Measurements from ENCODE around the gene MANSC4. TPM values are rescaled to one million over a fixed set of nuclear protein-coding genes. Genes with fewer than 3 reads are reported as not detected.
A peak's percentile ranks its signal among the peaks of the same experiment; 100 is the strongest.

Gene MANSC4
- total and polyA plus RNA-seq, 2 of the 13 experiments (the other 11 are each of a cell fraction or from before 2014, with no cell fraction given): not detected

DNA sequence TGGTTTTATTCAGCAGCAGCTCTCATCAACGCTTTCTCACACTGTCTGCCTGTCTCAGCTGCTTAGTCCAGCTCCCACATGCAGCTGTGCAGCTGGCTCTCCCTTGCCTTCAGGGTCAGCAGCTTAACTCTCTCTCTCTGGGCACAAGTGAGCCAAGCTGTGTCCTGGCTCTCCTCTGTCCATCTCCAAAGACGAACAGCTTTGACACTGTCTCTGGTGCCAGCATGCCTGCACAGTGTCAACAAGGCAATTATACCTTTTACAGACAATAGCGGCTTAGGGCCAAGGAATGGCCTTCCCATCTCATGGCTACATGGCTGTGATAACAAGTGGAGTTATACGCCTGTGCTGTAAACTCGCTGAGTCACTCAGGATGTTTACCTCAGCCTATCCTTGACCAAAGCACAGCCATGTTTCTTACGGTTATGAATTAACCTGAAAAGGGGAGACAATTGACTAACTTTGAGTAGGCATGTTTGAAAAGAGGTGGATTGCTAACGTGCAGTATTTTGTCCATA lies 38.4 kb upstream of the MANSC4 start:
- peak; percentile 80 for ATAC-seq
- 24% methylated on average over 7 of the region's 7 CpGs for WGBS (ENCODE audit: low lambda C conversion rate)
- H3K4me3 ChIP-seq (replicated peaks in 1 of 3; ENCODE audit: insufficient read depth in 1 of 3, low read depth in 2 of 3, low read length in 3 of 3): peak overlapping the region in 1 of 3 experiments; percentile 36; a peak in 2 of 6 replicates
- TF ChIP-seq, protein P1, sequence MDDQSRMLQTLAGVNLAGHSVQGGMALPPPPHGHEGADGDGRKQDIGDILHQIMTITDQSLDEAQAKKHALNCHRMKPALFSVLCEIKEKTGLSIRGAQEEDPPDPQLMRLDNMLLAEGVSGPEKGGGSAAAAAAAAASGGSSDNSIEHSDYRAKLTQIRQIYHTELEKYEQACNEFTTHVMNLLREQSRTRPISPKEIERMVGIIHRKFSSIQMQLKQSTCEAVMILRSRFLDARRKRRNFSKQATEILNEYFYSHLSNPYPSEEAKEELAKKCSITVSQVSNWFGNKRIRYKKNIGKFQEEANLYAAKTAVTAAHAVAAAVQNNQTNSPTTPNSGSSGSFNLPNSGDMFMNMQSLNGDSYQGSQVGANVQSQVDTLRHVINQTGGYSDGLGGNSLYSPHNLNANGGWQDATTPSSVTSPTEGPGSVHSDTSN (CRISPR knock-in tag; IDR thresholded peaks at IDR 0.05; ENCODE audit: borderline replicate concordance): no peak
- TF ChIP-seq, protein P2, sequence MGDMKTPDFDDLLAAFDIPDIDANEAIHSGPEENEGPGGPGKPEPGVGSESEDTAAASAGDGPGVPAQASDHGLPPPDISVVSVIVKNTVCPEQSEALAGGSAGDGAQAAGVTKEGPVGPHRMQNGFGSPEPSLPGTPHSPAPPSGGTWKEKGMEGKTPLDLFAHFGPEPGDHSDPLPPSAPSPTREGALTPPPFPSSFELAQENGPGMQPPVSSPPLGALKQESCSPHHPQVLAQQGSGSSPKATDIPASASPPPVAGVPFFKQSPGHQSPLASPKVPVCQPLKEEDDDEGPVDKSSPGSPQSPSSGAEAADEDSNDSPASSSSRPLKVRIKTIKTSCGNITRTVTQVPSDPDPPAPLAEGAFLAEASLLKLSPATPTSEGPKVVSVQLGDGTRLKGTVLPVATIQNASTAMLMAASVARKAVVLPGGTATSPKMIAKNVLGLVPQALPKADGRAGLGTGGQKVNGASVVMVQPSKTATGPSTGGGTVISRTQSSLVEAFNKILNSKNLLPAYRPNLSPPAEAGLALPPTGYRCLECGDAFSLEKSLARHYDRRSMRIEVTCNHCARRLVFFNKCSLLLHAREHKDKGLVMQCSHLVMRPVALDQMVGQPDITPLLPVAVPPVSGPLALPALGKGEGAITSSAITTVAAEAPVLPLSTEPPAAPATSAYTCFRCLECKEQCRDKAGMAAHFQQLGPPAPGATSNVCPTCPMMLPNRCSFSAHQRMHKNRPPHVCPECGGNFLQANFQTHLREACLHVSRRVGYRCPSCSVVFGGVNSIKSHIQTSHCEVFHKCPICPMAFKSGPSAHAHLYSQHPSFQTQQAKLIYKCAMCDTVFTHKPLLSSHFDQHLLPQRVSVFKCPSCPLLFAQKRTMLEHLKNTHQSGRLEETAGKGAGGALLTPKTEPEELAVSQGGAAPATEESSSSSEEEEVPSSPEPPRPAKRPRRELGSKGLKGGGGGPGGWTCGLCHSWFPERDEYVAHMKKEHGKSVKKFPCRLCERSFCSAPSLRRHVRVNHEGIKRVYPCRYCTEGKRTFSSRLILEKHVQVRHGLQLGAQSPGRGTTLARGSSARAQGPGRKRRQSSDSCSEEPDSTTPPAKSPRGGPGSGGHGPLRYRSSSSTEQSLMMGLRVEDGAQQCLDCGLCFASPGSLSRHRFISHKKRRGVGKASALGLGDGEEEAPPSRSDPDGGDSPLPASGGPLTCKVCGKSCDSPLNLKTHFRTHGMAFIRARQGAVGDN (CRISPR knock-in tag; IDR thresholded peaks at IDR 0.05): peak; percentile 66
- TF ChIP-seq DPF2 (CRISPR knock-in tag; IDR thresholded peaks at IDR 0.05; ENCODE audit: borderline replicate concordance, low read depth) (no peak), ZMYM3 (CRISPR knock-in tag; IDR thresholded peaks at IDR 0.05) (0 out of 2 replicates have a peak, but pooled peaks have one; percentile 19), ZNF616 (CRISPR knock-in tag; IDR thresholded peaks at IDR 0.05; ENCODE audit: low read depth) (no peak), SMAD3 (CRISPR knock-in tag; IDR thresholded peaks at IDR 0.05) (no peak), RORA (CRISPR knock-in tag; IDR thresholded peaks at IDR 0.05) (no peak), ZNF605 (CRISPR knock-in tag; IDR thresholded peaks at IDR 0.05) (0 out of 2 replicates have a peak, but pooled peaks have one; percentile 27), MEIS1 (CRISPR knock-in tag; IDR thresholded peaks at IDR 0.05; ENCODE audit: borderline replicate concordance) (peak; percentile 28; the same call in 1 of the 2 replicates), EP300 (IDR thresholded peaks at IDR 0.05; ENCODE audit: low read depth in 2 of 2, low read length in 2 of 2) (peak in 1 of 2 experiments; percentile 18; a peak in 1 of 4 replicates), EP300 (CRISPR knock-in tag; IDR thresholded peaks at IDR 0.05; ENCODE audit: borderline replicate concordance) (no peak), ZNF468 (CRISPR knock-in tag; IDR thresholded peaks at IDR 0.05) (no peak), GATAD2A (CRISPR knock-in tag; IDR thresholded peaks at IDR 0.05) (peak; percentile 71), MED1 (CRISPR knock-in tag; IDR thresholded peaks at IDR 0.05) (peak; percentile 80), NFE2L1 (CRISPR knock-in tag; IDR thresholded peaks at IDR 0.05; ENCODE audit: borderline replicate concordance) (0 out of 2 replicates have a peak, but pooled peaks have one; percentile 26), FOXA1 (IDR thresholded peaks at IDR 0.05) (no peak), FOXA1 (CRISPR knock-in tag; IDR thresholded peaks at IDR 0.05) (peak; percentile 84), MAFG (CRISPR knock-in tag; IDR thresholded peaks at IDR 0.05) (peak; percentile 56; the same call in 1 of the 2 replicates)

More for the DNA sequence above, 38.4 kb upstream of the MANSC4 start:
- Histone ChIP-seq H2AFZ (ENCODE audit: low read length) (peak overlapping the region; percentile 67), H3K27ac (ENCODE audit: extremely low read length, insufficient read depth, low read length) (no peak overlapping the region), H3K9me3 (ENCODE audit: low read length) (no peaks in the 10 kb centered on the region), H3K9ac (ENCODE audit: insufficient read depth, low read depth, low read length) (no peak overlapping the region), H4K20me1 (ENCODE audit: insufficient read depth, low read length) (no peaks in the 10 kb centered on the region), H3K4me1 (ENCODE audit: insufficient read depth, low read length) (peaks cover 45% of the 10 kb centered on the region), H3K79me2 (ENCODE audit: insufficient read depth, low read length) (no peaks in the 10 kb centered on the region), H3K27me3 (ENCODE audit: control insufficient read depth in 1 of 2, insufficient read depth in 2 of 2, low read length in 2 of 2) (peaks cover 0 to 1% of the 10 kb centered on the region in 2 experiments; a peak in 2 of 5 replicates), H3K36me3 (replicated peaks in 1 of 2; ENCODE audit: control insufficient read depth in 1 of 2, insufficient read depth in 2 of 2, low read length in 2 of 2) (no peaks in the 10 kb centered on the region), H3K4me2 (ENCODE audit: low read depth, low read length) (peak overlapping the region; percentile 73)
- ChIA-PET CTCF (ENCODE audit: low intra/inter-chr PET ratio, low total read pairs) (no interaction called here), POLR2A (no interaction called here)
- no TSS peak for BruUV-seq (replicated peaks)
- DNase-seq (ENCODE audit: low spot score): peak; percentile 59
- FAIRE-seq: peak; percentile 30
- in situ Hi-C loops (cut with HindIII; ENCODE audit: extremely low pct_ligation_motif_present, low pct_unique_long_range_greater_than_20kb) (no loop called here), intact Hi-C loops (cut with micrococcal nuclease; ENCODE audit: unreplicated experiment) (no loop called here)
